Femur (tissue), 1 donor: ENCODE measurements around the gene DIAPH1.

Experiments used
- DNase-seq: peaks from one replicate; pipeline ENCODE4 v3.0.0-alpha.2; 2017

DIAPH1 gene

DNA sequence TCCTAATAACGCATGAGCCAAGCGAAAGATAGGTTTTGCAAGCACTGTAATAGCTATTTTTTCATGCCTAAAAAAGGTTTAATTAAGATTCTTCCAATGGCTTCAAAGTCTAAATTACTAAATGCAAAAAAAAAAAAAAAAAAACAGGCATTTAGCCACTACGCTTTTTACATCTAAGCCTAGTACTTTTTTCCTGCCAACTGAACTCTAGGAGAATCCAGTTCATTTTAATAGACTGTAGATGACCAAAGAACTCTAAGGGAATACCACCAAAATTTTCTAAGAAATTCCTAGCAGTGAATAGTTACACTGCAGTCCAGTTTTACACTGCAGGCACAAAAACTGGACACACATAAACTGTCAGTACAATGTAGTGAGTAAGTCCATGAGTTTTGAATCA, 9.8 kb downstream of the DIAPH1 start:
- no peak for DNase-seq

DNA sequence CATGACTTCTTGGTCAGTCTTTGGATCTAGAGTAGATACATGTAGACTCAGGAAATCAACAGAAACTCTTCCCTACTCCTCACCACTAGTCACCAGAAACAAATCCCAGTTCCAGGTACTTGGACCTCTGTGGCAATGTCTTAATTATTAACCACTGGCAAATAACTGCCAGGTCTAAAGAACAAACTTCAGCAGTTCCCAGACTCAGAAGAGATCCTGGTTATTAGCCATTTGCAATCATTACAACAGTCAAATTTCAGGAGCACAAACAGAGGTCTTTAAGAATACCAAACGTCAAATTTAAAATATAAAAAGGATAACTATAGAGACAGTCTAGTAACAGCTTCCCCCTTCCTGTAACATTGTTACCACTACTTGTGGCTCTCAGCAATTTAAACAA, 10.2 kb downstream of the DIAPH1 start:
- no peak for DNase-seq

DNA sequence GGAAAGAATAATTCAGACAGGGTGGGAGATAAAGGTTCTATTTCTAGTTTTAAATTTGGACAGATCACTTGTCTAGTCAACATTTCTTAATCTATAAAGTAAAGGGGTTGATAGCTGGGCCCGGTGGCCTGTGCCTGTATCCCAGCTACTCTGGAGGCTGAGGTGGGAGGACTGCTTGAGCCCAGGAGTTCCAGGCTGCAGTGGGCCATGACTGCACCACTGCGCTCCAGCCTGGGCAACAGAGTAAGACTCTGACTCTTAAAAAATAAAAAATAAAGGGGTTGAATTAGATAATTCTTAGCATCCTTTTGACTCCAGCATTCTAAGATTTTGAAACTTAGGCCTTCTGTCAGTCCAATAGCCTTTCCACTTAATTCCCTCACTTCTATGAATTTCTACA, 10.8 kb downstream of the DIAPH1 start:
- no peak for DNase-seq

DNA sequence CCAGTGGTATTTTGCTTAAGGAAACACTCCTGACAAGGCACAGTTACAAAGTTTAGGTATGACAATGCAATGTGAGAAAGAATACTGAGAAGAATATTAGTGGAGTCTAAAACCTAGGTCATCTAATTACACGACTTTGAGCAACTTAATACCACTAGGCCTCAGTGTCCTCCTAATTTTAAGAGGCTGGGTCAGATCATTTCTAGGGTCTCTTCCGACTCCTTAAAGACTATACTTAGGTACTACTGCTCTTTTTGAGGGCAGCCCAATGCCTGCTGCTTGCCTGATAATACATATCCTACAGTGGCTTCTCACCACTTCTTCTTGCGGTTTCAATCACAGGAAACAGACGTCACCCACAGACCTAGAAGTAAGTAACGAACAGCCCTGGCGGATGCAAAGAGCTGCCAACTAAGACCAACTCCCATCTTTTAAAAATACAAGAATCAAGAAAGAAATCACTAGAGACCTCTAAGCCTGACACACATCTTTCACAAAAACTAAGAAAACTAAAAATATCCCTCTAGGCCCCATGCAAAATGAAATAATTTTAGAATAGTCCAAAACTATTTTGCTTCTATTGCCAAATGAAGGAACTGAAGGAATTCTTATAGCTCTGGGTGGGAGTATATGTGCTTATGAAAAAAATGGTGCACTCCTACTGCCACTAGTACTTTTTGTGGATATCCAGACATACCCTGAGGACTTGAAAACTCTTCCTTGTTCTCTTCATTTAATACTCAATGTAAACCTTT, 13.1 kb downstream of the DIAPH1 start:
- peak; percentile 67 for DNase-seq

DNA sequence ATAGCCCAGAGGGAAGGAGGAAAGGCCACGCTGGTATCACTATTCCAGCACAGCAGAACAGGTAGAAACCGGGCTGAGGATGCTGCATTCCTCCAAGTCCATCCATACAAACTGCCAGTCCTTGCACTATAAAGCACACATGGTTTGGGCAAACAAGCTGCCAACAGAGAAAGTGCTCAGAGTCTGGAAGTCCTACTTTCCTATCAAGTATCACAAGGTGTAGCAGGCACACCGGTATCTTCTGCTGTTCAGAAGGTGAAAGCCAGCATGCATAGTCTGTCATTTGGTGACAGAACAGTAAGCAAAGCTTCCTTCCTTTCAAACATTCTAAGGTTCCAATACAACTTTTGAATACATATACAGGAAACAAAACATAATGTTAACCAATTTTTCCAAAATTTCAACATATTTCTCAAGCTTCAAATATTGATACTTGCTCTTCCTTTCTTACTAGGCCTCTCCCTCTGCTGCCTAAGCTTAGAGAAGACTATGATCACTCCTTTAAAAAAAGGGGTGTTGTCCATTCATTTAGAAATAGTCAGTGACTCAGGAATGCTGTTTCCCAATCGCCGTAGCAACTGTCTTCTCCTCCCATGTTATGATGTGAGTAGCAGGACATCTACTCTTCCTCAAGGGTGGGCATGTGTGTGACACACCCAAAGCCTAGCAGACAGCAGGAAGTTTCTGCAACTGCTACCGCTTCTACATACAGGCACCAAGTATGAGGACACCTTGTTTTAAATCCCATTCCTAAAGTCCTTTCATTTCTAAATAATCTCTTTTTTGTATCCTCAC, 14.7 kb downstream of the DIAPH1 start:
- peak; percentile 72 for DNase-seq

DNA sequence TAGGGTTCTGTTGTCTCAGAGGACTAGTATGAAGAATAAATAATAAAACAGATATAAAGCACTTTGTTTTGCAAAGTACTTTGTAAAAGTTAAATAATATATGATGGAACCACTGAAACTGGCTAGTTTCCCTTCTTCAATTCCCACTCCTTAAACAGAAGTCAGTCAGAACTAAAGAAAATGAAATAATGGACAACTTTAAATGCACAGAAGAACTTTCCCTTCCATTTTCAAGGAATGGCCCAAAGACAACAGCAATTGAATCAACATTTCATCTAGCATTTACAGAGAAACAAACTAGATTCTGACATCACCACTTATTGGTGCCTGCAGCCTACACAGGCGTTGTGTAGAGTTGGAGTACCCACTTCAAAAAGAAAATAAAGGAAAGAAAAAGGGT, 16.2 kb downstream of the DIAPH1 start:
- no peak for DNase-seq

DNA sequence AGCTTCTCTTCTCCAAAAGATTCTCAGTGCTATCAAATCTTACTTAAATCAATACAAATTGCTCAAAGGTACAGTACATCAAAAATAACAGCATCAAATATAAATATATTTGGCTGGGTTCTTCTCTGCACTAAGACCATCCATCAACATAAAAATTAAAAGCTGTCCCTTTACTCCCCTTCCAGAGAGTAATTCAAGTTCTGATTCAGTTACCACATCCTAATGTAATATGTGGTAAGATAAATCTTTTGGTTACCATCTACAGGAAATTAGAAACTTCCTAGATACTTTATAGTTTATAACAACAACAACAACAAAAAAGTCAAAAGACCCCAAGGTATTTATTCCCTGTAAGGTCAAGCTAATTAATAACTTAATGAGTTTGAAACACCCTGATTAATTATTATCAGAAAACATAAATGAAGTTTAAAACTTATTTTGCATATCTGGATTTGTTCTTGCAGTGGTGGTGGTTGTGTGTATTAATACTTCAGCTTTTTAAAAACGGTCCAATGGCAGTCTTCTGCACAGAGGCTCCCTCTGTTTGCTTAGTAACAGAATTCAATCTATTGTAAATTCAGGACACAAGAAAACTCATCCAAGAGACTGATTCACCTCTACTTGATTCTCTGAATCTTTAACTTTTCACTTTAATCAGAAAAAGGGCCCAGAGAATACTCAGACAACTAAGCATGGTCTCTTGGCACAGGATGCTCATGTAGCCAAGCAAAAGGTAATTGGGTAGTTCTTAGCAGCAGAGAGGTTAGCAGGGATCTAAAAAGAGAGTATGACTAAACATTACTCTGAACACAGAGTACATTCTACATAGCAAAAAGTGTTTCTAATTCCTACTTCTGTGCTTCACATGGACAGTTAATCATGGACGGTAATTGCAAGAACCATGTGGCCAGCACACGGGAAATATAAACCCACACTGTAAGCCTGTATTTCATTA, 20.1 kb downstream of the DIAPH1 start:
- DNase-seq, result no peak

DNA sequence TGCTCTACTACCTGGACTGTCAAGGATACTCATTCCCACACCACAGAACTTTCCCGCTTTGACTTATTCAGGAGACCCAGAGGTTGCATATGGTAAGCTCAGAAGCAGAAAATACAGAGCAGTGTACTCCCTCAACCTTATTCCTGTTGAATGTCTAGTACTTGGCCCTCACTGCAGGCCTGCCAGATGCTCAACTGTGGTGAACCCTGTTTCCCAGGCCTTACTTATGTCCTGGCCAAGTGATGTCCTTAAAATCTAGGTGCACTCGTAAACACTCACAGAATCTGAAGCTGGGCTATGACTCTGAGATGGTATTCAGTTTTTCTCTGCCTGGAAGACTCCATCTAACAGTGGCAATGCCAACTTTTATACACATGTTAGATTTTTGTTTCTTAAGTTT, 21.0 kb downstream of the DIAPH1 start:
- no peak for DNase-seq

DNA sequence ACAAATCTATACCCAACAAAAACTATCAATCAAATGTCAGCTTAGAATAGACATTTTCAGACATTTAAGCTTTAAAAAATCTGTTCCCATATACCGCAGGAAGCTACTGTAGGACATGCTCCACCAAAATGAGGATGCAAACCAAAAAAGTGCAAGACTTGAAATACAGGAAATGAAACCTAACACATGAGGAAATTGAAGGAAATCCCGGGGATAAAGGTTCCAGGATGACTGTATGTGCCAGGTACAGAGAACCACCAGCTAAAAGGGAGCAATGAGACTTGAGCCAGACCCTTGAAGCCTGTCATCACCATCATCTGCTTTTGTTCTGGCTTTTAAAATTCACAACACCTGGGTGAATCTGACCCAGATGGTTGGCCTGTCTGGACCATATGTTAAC, 21.4 kb downstream of the DIAPH1 start:
- no peak for DNase-seq

DNA sequence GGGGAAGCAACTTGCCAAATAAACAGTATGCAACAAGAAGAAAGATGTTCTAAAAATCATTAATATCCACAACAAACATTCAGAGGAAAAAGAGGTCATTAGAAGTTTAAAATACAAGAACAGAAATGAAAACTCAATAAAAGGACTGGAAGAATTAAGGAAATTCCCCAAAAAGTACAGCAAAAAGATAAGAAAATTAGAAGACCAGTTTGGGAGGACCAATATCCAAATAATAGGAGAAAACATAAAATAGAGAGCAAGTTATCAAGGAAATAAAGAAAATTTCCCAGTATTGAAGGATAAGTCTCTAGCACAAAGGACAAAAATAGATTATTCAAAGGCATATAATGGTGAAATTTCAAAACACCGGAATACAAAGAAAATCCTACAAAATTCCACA, 21.9 kb downstream of the DIAPH1 start:
- DNase-seq, result no peak

DNA sequence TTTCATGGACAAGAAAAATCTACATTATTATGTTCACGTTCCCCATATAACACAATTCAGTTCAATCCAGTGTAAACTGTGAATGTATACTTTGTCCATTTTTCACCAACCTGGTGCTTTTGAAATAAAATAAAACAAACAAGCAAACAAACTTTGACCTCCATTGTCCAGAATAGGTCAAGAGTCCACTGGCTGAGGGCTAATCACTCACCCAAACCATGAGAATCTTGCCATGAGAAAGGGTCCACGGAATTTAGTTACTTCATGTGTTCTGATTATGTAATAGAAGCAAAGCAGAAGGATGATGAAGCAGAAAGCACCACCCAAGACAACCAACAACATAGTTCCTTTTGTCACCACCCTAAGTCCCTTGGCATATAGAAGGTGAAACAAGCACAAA, 28.7 kb downstream of the DIAPH1 start:
- no peak for DNase-seq

DNA sequence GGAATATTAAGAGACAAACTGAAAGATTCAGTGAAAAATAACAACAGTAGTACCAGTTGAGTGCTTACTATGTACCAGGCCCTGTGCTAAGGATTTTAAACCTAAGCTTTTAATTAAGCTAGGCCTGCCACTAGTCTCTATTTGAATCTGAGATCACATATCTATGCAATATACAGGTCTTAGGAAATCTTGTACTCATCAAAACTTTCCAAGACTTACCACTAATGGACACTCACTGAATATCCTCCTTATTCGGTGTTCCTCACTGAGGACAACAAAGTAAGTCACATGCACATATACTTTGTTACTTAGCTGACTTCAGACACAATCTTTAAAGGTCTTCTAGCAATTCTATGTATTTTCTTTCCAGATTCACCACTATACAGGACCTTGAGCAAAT, 32.6 kb downstream of the DIAPH1 start:
- no peak for DNase-seq

DNA sequence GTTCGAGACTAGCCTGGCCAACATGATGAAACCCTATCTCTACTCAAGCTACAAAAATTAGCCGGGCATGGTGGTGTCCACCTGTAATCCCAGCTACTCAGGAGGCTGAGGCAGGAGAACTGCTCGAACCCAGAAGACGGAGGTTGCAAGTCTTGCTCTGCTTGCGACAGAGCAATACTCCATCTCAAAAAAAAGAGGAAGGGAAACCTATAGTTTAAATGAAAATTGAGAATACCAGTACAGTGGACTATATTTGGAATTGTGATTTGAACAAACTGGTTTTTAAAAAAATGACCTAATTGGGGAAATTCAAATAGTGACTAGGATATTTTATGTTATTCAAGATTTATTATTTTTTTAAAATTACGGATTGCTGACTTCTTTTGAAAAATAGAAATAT, 33.2 kb downstream of the DIAPH1 start:
- no peak for DNase-seq

DNA sequence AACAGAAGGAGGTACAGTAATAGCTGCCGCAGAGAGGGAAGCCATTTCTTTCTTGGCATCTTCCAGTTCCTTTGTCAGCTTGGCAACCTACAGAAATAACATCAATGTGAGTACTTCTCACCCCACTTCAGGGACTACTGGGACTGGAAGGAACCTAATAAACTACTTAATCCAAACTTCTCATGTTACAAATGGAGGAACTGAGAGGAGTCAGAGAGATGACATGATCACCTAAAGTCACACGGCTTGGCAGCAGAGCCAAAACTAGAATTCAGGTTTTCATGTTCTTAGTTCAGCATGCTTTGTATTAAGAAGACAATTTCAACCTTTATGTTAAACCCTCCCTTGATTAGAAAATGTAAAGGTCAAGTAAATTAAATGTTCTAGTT, 44.7 kb downstream of the DIAPH1 start:
- DNase-seq, result no peak

DNA sequence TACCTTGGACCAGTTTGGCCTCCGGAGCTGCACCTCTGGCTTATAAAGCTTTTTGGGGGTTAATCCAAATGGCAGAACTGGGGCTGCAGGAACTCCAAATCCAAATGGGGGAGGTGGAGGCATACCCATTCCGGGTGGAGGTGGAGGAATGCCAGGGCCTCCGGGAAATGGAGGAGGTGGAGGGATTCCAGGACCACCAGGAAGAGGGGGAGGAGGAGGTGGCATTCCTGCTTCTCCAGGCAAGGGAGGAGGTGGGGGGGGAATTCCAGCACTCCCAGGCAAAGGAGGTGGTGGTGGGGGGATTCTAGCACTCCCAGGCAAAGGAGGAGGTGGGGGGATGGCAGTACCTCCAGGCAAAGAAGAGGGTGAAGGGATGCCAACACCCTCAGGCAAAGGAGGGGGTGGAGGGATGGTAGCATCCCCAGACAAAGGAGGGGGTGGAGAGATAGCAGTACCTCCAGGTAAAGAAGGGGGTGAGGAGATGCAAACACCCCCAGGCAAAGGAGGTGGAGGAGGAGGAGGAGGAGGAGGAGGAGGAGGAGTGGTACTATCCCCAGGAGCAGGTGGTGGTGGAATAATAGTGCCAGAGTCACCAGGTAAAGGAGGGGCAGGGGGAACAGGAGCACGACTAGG, 45.2 kb downstream of the DIAPH1 start:
- DNase-seq, result no peak

DNA sequence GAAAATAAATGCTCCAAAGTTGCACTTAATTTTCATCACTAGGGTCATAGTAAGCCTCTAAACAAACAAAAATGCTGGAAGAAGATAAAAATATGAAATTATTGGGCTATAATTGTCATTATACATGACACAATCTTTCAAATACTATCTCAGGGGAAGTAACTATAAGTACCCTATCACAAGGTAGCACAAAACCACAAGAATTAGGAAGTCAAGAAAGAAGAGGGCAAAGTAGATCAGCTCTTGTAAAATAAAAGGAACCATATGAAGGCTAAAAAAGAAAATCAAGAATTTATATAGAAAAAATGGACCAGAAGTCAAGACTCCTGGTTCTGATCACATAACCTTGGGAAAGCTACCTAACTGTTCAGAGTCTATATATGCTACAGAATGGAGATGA, 48.1 kb downstream of the DIAPH1 start:
- DNase-seq, result no peak

DNA sequence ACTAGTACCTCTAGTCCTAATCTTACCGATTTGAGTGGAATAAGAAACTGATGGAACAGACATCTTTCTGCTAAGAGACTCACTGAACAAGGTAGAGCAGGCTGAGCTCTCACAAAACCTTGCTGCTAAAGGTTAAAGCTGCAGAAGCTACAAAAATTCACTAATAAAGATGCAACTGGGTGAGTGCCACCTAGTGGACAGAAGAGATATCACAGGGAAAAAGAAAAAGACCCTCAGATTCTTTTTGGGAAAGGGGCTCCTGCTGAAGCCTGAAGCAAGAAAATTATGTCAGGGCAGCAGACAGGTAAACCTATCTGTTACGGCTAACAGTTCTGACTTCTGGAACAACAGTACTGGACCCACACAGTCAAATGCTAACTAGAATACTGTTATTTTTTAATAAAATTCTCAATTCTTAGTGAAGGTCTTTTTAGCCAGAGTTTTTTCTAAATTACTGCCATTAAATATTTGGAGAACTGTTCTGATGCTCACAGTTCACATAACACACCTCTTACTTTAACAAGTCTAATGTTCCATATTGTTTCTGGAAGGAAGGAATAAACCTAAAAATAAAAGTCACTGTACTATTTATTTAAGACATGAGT, 51.2 kb downstream of the DIAPH1 start:
- DNase-seq, result no peak

DNA sequence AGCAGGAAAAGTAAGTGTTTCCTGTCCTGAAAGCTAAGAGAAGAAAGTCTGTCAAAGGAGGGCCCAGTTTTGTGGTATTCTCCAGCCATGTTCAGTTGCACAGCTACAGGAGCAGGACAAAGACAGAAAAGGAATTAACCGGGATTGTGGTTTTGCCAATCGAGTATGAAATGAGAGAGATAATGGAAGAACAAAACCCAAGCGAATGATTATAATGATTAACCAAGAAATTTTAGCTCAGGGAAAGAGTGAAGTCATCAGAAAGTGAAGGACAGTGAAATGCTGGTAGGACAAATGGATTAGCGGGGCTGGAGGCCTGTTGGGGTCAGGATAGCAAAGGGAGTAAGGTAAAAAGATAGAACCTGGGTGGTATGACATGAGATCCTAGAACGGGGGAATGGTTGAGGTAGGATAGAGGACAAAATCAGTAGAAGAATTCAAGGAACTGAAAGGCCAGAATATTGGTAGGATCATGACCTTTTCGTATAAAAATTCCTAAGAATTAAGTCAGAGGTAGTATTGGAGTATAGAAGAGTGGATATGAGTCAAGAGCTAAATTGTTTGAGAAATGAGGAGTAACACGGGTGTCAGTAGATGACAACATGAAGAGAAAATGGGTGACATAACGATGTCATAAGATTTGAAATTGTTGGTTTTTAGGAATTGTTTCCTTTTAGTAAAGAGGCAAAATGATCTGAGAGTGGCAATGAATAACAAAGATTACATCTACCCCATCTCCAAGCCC, 52.8 kb downstream of the DIAPH1 start:
- no peak for DNase-seq

DNA sequence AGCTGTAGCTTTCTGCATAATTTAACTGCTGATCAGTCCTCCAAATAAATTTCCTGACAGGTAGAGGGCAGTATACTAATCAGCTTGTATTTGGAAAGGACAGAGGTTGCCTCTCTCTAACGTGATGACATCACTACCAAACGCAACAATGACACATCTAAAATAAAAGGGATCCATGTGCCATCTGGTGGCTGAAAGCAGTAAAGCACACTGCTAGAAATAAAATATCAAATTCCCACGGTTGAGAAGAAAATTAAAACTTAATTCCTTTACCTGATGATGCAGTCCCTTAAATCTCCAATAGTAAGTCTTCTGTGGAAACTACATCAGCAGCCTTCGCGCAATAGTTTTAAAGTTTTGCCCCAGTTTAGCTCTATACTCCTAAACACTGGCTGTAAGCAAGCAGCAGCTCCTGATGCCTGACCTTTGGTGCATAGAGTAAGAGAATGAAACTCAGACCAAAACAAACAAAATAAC, 54.5 kb downstream of the DIAPH1 start:
- DNase-seq, result peak; percentile 80

DNA sequence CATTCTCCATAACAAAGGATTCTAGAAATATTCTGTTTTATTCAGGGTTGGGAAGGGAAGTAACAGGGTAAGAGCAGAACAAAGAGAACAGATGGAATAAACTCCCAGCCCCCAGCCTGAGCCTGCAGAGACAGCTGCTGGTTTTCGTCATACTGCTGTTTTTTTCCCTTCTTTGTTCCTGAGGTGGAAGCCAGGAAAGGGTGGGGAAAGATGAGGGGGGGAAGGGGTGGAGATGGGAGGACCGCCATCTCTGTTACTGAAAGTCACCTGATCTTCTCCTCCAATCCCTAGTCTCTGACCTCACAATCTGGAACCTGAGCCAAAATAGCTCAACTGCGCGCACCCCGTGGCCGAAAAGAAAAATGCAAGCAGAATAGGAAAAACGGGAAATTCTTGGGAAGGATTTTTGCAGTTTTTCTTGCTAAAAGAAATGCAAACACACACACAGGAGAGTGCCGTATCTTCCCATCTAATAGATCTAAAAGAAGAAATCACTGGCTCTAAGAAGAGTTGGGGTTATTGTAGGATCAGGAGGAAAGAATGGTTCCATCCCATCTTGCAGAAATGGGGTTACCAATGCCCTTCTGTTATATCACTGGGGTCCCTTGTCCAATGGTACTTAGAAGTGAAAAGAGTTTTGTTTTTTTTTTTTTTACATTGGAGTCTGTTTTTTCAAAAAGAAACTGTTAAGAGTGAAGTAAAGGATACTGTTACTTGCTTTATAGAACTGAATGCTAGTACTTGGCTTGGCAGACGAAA, 57.9 kb downstream of the DIAPH1 start:
- DNase-seq, result peak; percentile 95

DNA sequence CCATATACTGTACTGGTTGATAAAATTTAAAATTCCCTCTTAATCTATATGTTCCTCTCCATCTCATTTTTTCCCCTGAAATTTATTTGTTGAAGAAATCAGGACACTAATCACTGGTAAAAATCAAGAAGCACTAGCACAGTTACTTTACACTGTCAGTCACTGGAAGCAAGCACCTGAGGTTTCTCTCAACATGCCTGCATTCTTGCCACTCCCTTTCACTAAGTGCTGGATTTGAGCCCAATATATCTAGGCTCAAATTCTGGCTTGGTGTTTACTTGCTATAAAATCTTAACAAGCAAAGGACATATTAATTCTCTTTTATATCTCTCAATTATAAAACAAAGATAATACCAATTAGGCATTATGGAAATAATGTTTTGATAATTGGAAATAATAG, 58.6 kb downstream of the DIAPH1 start:
- DNase-seq, result no peak
